GM19240 (cell line): ENCODE data around the gene PRR15.

ENCODE experiments used
- DNase-seq: peaks from one replicate; pipeline ENCODE4 v3.0.0; 2011; ENCODE audit warnings: low spot score; ENCODE audit not compliant: insufficient read length

The PRR15 gene

DNA sequence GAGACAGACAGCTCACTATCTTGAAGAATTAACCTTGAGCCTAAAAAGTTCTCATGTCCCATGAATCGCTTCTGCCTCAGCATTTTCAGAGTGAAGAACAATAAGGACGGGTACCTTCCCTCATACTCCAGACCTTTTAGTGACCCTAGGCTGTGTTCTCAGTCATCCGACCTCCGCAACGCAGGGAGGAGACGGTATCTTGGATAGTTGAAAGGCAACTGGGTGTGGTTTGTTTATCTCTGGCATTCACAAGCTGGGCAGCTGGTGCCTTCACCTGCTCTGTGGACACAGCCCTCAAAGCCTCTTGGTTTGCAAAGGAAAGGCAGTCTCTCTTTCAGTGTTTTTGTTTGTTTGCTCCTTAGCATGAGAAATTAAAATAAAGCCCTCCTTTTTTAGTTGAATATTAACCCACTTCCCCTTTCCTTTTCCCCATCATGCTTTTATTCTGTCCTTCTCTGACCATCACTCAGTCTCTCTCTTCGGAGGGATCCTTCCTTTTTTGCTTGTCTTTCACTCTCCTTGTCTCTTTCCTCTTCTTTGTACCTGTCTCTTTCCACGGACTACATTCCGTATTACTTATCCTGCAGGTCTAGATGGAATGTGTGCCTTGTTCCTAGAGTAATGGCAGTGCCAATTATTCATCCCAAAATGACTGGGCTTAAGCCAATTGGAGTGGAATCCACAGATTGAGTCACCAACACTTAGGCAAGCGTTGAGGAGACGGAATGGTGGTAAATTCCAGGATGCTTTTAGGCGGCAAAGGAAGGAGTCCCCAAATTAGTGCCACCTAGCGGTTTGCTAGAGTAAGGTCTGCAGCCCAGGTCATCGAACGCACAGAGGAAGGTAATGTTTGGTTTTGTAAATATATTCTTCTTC lies 45.8 kb downstream of the PRR15 start:
- no peak for DNase-seq

DNA sequence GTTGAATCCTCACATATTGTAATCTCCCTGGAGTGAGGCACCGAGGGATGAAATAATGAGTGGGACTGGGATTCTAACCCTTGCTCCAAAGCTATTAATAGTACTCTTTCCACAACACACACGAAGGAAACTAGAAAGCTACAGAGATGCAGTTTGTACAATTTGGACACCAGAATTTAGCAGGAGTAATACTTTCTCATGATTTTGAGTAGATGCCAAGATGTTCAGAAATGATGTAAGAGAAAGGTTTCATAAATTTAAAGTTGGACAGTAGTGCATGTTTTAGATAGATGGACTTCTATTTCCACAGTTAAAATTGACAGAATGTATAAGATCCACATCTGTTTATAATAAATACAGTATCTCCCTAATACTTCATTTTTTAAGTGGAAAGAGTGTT lies 46.5 kb downstream of the PRR15 start:
- no peak for DNase-seq

- no peak for DNase-seq
Observed at GRCh38 chr7:29611941-29612544, 48.4 kb downstream of the PRR15 start.

DNA sequence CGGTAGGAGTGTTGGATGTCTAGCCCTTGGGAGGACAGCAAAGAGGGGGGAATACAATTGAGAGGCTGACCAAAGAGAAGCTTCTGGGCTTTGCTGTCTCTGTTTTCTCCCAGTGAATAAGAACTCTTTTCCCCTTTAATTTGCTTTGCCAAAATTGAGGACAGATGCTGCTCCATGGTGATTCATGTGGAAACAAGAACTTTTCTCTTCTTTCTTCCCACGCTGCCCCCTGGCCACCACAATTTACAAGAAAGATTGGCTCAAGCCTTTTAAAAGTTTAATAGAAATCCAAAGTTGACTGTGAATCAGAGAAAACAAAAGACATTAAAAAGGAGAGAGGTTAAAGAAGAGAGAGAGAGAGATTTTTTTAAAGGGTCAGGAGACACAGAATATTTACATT lies 49.0 kb downstream of the PRR15 start:
- DNase-seq, result no peak

DNA sequence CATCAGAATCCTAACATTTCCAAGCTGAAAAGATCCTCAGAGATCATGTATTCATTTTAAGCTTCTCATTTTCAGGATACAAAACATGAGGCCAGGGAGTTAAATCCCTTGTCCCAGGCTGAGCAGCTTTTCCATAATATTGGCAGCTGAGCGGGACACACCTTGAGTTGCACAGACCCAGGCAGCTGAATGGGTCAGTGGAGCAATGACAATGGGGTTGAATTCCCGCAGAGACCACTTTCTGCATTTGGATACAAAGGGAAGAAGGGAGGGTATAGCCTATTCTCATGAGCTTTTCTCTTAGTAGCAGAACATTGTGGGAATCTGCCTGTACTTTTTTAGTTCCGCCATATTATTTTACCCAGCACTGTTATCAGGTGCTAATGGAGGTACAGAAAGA lies 49.5 kb downstream of the PRR15 start:
- no peak for DNase-seq

DNA sequence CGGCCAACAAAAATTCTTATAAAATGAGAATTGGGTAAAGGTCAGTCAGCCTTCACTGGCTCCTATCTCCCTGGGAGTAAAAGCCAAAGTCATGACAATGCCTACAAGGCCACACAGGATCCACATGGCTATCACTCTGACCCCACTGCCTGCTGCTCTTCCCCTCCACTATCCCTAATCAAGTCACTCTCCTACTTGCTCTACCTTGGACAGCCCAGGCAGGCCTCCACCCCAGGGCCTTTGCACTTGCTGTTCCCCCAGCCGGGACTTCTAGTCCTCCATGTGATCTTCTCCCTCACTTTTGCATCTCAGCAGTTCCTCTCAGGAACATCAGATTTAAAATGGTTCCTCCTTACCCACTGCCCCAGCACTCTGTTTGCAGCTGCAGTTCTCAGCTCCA lies 50.6 kb downstream of the PRR15 start:
- no peak for DNase-seq
